ENCODE measurements around the gene FUT2.

DNA sequence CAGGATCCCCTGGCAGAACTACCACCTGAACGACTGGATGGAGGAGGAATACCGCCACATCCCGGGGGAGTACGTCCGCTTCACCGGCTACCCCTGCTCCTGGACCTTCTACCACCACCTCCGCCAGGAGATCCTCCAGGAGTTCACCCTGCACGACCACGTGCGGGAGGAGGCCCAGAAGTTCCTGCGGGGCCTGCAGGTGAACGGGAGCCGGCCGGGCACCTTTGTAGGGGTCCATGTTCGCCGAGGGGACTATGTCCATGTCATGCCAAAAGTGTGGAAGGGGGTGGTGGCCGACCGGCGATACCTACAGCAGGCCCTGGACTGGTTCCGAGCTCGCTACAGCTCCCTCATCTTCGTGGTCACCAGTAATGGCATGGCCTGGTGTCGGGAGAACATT lies 7.5 kb downstream of the FUT2 start:
- TF ChIP-seq, protein P1, sequence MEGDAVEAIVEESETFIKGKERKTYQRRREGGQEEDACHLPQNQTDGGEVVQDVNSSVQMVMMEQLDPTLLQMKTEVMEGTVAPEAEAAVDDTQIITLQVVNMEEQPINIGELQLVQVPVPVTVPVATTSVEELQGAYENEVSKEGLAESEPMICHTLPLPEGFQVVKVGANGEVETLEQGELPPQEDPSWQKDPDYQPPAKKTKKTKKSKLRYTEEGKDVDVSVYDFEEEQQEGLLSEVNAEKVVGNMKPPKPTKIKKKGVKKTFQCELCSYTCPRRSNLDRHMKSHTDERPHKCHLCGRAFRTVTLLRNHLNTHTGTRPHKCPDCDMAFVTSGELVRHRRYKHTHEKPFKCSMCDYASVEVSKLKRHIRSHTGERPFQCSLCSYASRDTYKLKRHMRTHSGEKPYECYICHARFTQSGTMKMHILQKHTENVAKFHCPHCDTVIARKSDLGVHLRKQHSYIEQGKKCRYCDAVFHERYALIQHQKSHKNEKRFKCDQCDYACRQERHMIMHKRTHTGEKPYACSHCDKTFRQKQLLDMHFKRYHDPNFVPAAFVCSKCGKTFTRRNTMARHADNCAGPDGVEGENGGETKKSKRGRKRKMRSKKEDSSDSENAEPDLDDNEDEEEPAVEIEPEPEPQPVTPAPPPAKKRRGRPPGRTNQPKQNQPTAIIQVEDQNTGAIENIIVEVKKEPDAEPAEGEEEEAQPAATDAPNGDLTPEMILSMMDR (CRISPR knock-in tag; IDR thresholded peaks at IDR 0.05), result no peak
- TF ChIP-seq JARID2 (CRISPR knock-in tag; IDR thresholded peaks at IDR 0.05; ENCODE audit: insufficient replicate concordance) (no peak), ATF1 (CRISPR knock-in tag; IDR thresholded peaks at IDR 0.05) (no peak), MEIS2 (CRISPR knock-in tag; IDR thresholded peaks at IDR 0.05) (no peak), MAFF (IDR thresholded peaks at IDR 0.05; ENCODE audit: low read depth, low read length) (no peak)
- TF ChIP-seq, protein P2, sequence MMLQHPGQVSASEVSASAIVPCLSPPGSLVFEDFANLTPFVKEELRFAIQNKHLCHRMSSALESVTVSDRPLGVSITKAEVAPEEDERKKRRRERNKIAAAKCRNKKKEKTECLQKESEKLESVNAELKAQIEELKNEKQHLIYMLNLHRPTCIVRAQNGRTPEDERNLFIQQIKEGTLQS (CRISPR knock-in tag; IDR thresholded peaks at IDR 0.05), result no peak
- TF ChIP-seq, protein P3, sequence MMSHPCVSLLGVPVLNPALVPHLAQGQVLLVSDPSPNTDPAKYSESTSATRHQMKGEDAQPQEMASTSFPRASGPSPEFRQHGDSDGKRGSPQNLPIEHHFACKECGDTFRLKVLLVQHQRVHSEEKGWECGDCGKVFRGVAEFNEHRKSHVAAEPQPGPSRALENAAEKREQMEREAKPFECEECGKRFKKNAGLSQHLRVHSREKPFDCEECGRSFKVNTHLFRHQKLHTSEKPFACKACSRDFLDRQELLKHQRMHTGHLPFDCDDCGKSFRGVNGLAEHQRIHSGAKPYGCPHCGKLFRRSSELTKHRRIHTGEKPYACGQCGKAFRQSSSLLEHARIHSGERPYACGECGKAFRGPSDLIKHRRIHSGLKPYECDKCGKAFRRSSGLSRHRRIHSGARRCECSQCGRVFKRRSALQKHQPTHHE (CRISPR knock-in tag; IDR thresholded peaks at IDR 0.05; ENCODE audit: borderline replicate concordance), result no peak
